Spleen (tissue), 11 donors: ENCODE data around the gene GALNTL6. TPM values are rescaled to one million over a fixed set of nuclear protein-coding genes. Genes with fewer than 3 reads are reported as not detected.

Source experiments
- DNase-seq: peaks from one replicate; pipeline ENCODE4 v3.0.0-alpha.2; 2020
- H3K27ac ChIP-seq, 8 donors: fragments of 200-600 bp; sonication (generic) in 7 of 8; 1 replicate in 4 of 8; 2 replicates in 4 of 8; pipeline versions ENCODE4 v1.5.0 to v1.8.0; 2016 to 2021; ENCODE audit warnings: inconsistent platforms in 4 of 8, mild to moderate bottlenecking in 4 of 8, moderate library complexity in 1 of 8
- H3K27me3 ChIP-seq, 7 donors: fragments of 200-600 bp; sonication (generic) in 6 of 7; replicated peaks in 1 of 7; 1 replicate in 4 of 7; 2 replicates in 3 of 7; pipeline versions ENCODE4 v1.5.0 to v1.8.0; 2016 to 2021; ENCODE audit warnings: inconsistent platforms in 3 of 7, mild to moderate bottlenecking in 1 of 7
- H3K36me3 ChIP-seq, 6 donors: fragments of 200-600 bp; sonication (generic) in 5 of 6; 1 replicate in 4 of 6; 2 replicates in 2 of 6; pipeline versions ENCODE4 v1.5.0 to v1.8.0; 2016 to 2021; ENCODE audit warnings: inconsistent platforms in 2 of 6
- H3K4me1 ChIP-seq, 6 donors: fragments of 200-600 bp; sonication (generic) in 5 of 6; 1 replicate in 3 of 6; 2 replicates in 3 of 6; pipeline versions ENCODE4 v1.5.0 to v1.8.0; 2016 to 2021; ENCODE audit warnings: inconsistent platforms in 3 of 6
- H3K4me3 ChIP-seq, 8 donors: fragments of 200-600 bp; sonication (generic) in 7 of 8; 1 replicate in 4 of 8; 2 replicates in 4 of 8; pipeline versions ENCODE4 v1.5.0 to v1.8.0; 2016 to 2021; ENCODE audit warnings: inconsistent platforms in 4 of 8, mild to moderate bottlenecking in 4 of 8, moderate library complexity in 2 of 8
- H3K9me3 ChIP-seq, 8 donors: fragments of 200-600 bp; sonication (generic) in 7 of 8; 1 replicate in 4 of 8; 2 replicates in 4 of 8; pipeline versions ENCODE4 v1.5.0 to v1.8.0; 2016 to 2021; ENCODE audit warnings: inconsistent platforms in 4 of 8
- CTCF ChIP-seq, 11 experiments: fragments of 200-600 bp in 7 of 11; fragments of 450-650 bp in 4 of 11; sonication (generic) in 4 of 11; IDR thresholded peaks in 8 of 11; conservative IDR thresholded peaks in 3 of 11; 1 replicate in 7 of 11; 2 replicates in 4 of 11; pipeline versions ENCODE4 v1.4.0 to v1.8.0; 2016 to 2021; ENCODE audit warnings: antibody characterized with exemption in 11 of 11, inconsistent platforms in 4 of 11, mild to moderate bottlenecking in 1 of 11
- POLR2A ChIP-seq, 3 donors: fragments of 450-650 bp; IDR thresholded peaks; one replicate each; pipeline ENCODE4 v1.5.1; 2017; ENCODE audit warnings: antibody characterized with exemption in 3 of 3, mild to moderate bottlenecking in 1 of 3
- POLR2AphosphoS5 ChIP-seq, 3 donors: sonication (generic); formaldehyde crosslinking; IDR thresholded peaks; one replicate each; pipeline ENCODE4 v1.5.1; 2017; ENCODE audit warnings: antibody characterized with exemption in 3 of 3
- WGBS, 5 donors: extraction: QIAGEN DNeasy Blood & Tissue Kit in 3 of 5; methylation state at CpG; one replicate each; pipeline versions ENCODE4 v1.1.5 to v1.1.7; 2013 to 2018; 5-methylcytosine and 5-hydroxymethylcytosine counted together
- intact Hi-C: fragments of 100-400 bp; cut with DNase I; formaldehyde crosslinking; loops from one replicate; pipeline ENCODE4 v1.15.0; 2023; ENCODE audit warnings: low total_unique reads
- polyA plus RNA-seq, 3 donors: library from polyadenylated mRNA; stranded (reverse); fragments of 200-250 nt; gene quantifications; one replicate each; pipeline ENCODE4 v1.2.1, GENCODE V29; 2013
- total RNA-seq, 7 donors: library from RNA; depleted of rRNA in 3 of 7; stranded (reverse); fragments of >200 nt in 3 of 7; fragmentation: NEBNext Ultra II Directional in 4 of 7; extraction: Animal tissue kit (Norgen Biotek cat#: 25700) in 4 of 7; gene quantifications; one replicate each; pipeline versions ENCODE4 v1.1.0 to v1.2.1, GENCODE V29; 2016 to 2021
- donor health status: healthy with polysubstance abuse.
- donor health status: DM: no; HTN: no; CAD: no; lungs with moderate emphysema.
- donor health status: DM: no; HTN: no; CAD: no.
- donor health status: Bipolar disorder and iron deficiency.
- donor health status: healthy.
- donor health status: DM: no; HTN: no; CAD: no.
- donor health status: DM: yes; HTN: yes; CAD: no.

The GALNTL6 gene
- total and polyA plus RNA-seq, 10 donors, result 3.2 to 12.5 (median 7.1) TPM

- Histone ChIP-seq H3K27ac (no peak overlapping the region), H3K4me3 (no peak overlapping the region), H3K4me1 (no peaks in the 10 kb centered on the region), H3K36me3 (no peaks in the 10 kb centered on the region), H3K27me3 (no peaks in the 10 kb centered on the region), H3K9me3 (peaks cover 0 to 30% (median 0%) of the 10 kb centered on the region in 8 donors)
- TF ChIP-seq POLR2AphosphoS5 (IDR thresholded peaks at IDR 0.05) (no peak), POLR2A (IDR thresholded peaks at IDR 0.05) (no peak), CTCF (IDR thresholded peaks at IDR 0.05 in 8 of 11, conservative IDR thresholded peaks at IDR 0.05 in 3 of 11) (no peak)
- no peak for DNase-seq
- intact Hi-C loops, result no loop called here
- 69 to 100% (median 79%) methylated on average over 1 of the region's 1 CpG for WGBS, 5 donors
Observed at GRCh38 chr4:172018358-172018757, 205.2 kb downstream of the GALNTL6 start.

- Histone ChIP-seq H3K9me3 (no peaks in the 10 kb centered on the region), H3K36me3 (no peaks in the 10 kb centered on the region), H3K4me1 (no peaks in the 10 kb centered on the region), H3K27ac (no peak overlapping the region), H3K4me3 (no peak overlapping the region), H3K27me3 (no peaks in the 10 kb centered on the region)
- intact Hi-C loops, result no loop called here
- TF ChIP-seq POLR2AphosphoS5 (IDR thresholded peaks at IDR 0.05), result no peak
- WGBS, 5 donors, result 86 to 92% (median 88%) methylated on average over 2 of the region's 2 CpGs
- DNase-seq, result no peak
Observed at GRCh38 chr4:172035562-172035961, 222.4 kb downstream of the GALNTL6 start.

GRCh38 chr4:172040766-172041165 lies 227.6 kb downstream of the GALNTL6 start:
- Histone ChIP-seq H3K4me1 (no peaks in the 10 kb centered on the region), H3K27ac (no peak overlapping the region), H3K36me3 (no peaks in the 10 kb centered on the region), H3K9me3 (no peaks in the 10 kb centered on the region), H3K4me3 (no peak overlapping the region), H3K27me3 (no peaks in the 10 kb centered on the region)
- no peak for DNase-seq
- no peak for TF ChIP-seq POLR2A (IDR thresholded peaks at IDR 0.05)
- no peak for TF ChIP-seq CTCF (IDR thresholded peaks at IDR 0.05 in 8 of 11, conservative IDR thresholded peaks at IDR 0.05 in 3 of 11)
- TF ChIP-seq POLR2AphosphoS5 (IDR thresholded peaks at IDR 0.05), result no peak
- intact Hi-C loops, result no loop called here

GRCh38 chr4:172042714-172043114 lies 229.5 kb downstream of the GALNTL6 start:
- intact Hi-C loops, result no loop called here

More at GRCh38 chr4:172042714-172043114, 229.5 kb downstream of the GALNTL6 start:
- DNase-seq, result no peak
- no peaks in the 10 kb centered on the region for H3K4me1 ChIP-seq
- H3K4me3 ChIP-seq, result no peak overlapping the region
- H3K9me3 ChIP-seq, result no peaks in the 10 kb centered on the region
- 64 to 81% (median 66%) methylated on average over 3 of the region's 3 CpGs for WGBS, 5 donors
- TF ChIP-seq POLR2A (IDR thresholded peaks at IDR 0.05), result no peak
- no peak for TF ChIP-seq POLR2AphosphoS5 (IDR thresholded peaks at IDR 0.05)
- no peak for TF ChIP-seq CTCF (IDR thresholded peaks at IDR 0.05 in 8 of 11, conservative IDR thresholded peaks at IDR 0.05 in 3 of 11)
- H3K36me3 ChIP-seq, result no peaks in the 10 kb centered on the region
- H3K27me3 ChIP-seq, result no peaks in the 10 kb centered on the region
- H3K27ac ChIP-seq, result no peak overlapping the region
